Keratinocyte (primary cell): ENCODE data around the gene CDX1. TPM values are rescaled to one million over a fixed set of nuclear protein-coding genes. Genes with fewer than 3 reads are reported as not detected.
"Not testable (repeated sequence)": the region's sequence is repeated elsewhere in the genome, so short reads cannot be mapped to it uniquely, and the experiment has no call there.

Source experiments
- DNase-seq: peaks from one replicate; pipeline ENCODE4 v3.0.0-alpha.2; 2011; ENCODE audit warnings: low read depth, missing footprints, low spot score
- FAIRE-seq: peaks from 2 replicates; lab custom pipeline; 2011; peaks lifted over from hg19 to GRCh38; lab: Jason Lieb, UNC
- H2AFZ ChIP-seq: 2 replicates; pipeline ENCODE4 v1.6.0; 2012; ENCODE audit warnings: low read length, control low read depth, inconsistent platforms; ENCODE audit not compliant: control insufficient read depth
- H3K27ac ChIP-seq: 2 replicates; pipeline ENCODE4 v1.5.1; 2011; ENCODE audit warnings: low read length; ENCODE audit not compliant: control insufficient read depth, insufficient read depth
- H3K27me3 ChIP-seq: 3 replicates; pipeline ENCODE4 v1.6.0; 2011; ENCODE audit warnings: low read length; ENCODE audit not compliant: control insufficient read depth, insufficient read depth; ENCODE audit errors: extremely low read depth
- H3K36me3 ChIP-seq, 2 experiments: 2 replicates in 1 of 2; 3 replicates in 1 of 2; pipeline ENCODE4 v1.5.1; 2011; ENCODE audit warnings: low read length in 2 of 2, mild to moderate bottlenecking in 1 of 2; ENCODE audit not compliant: control insufficient read depth in 2 of 2, insufficient read depth in 2 of 2; ENCODE audit errors: extremely low read depth in 1 of 2
- H3K4me1 ChIP-seq: 3 replicates; pipeline ENCODE4 v1.5.1; 2011; ENCODE audit warnings: low read length; ENCODE audit not compliant: control insufficient read depth, insufficient read depth; ENCODE audit errors: extremely low read depth
- H3K4me2 ChIP-seq: 3 replicates; pipeline ENCODE4 v1.6.0; 2011; ENCODE audit warnings: low read depth, low read length; ENCODE audit not compliant: control insufficient read depth, insufficient read depth; ENCODE audit errors: extremely low read depth
- H3K4me3 ChIP-seq, 3 experiments: fragments of 200-600 bp in 1 of 3; sonication (generic) in 1 of 3; 2 replicates in 2 of 3; 3 replicates in 1 of 3; pipeline ENCODE4 v1.5.1; 2011 to 2016; ENCODE audit warnings: low read length in 3 of 3, mild to moderate bottlenecking in 3 of 3, control low read depth in 2 of 3, inconsistent platforms in 1 of 3, low read depth in 1 of 3, mixed read lengths in 1 of 3, mixed run types in 1 of 3, moderate library complexity in 1 of 3; ENCODE audit not compliant: control insufficient read depth in 2 of 3, insufficient read depth in 2 of 3; ENCODE audit errors: extremely low read depth in 1 of 3
- H3K79me2 ChIP-seq: 2 replicates; pipeline ENCODE4 v1.6.0; 2012; ENCODE audit warnings: low read length; ENCODE audit not compliant: control insufficient read depth, insufficient read depth
- H3K9ac ChIP-seq: 3 replicates; pipeline ENCODE4 v1.6.0; 2011; ENCODE audit warnings: low read length; ENCODE audit not compliant: control insufficient read depth, insufficient read depth; ENCODE audit errors: extremely low read depth
- H3K9me1 ChIP-seq: 3 replicates; pipeline ENCODE4 v1.6.0; 2011; ENCODE audit warnings: low read length; ENCODE audit not compliant: control insufficient read depth, insufficient read depth; ENCODE audit errors: extremely low read depth
- H3K9me3 ChIP-seq: 2 replicates; pipeline ENCODE4 v1.5.1; 2012; ENCODE audit warnings: low read depth, low read length; ENCODE audit not compliant: control insufficient read depth
- H4K20me1 ChIP-seq: 3 replicates; pipeline ENCODE4 v1.6.0; 2011; ENCODE audit warnings: low read length; ENCODE audit not compliant: control insufficient read depth, insufficient read depth; ENCODE audit errors: extremely low read depth
- CTCF ChIP-seq, 3 experiments: IDR thresholded peaks in 1 of 3; conservative IDR thresholded peaks in 1 of 3; optimal IDR thresholded peaks in 1 of 3; 2 replicates in 2 of 3; 3 replicates in 1 of 3; pipeline versions ENCODE3 to v1.5.1; 2011; ENCODE audit warnings: low read length in 3 of 3, mild to moderate bottlenecking in 3 of 3, moderate library complexity in 2 of 3, control low read depth in 1 of 3, inconsistent platforms in 1 of 3; ENCODE audit not compliant: insufficient read depth in 2 of 3; ENCODE audit errors: extremely low read depth in 1 of 3
- EZH2 ChIP-seq: IDR thresholded peaks from one replicate; pipeline ENCODE4 v1.6.1; 2012; ENCODE audit warnings: inconsistent platforms, mild to moderate bottlenecking, low read length, moderate library complexity
- dilution Hi-C: fragments of 300-500 bp; cut with MboI; formaldehyde crosslinking; loops from one replicate; pipeline ENCODE4 v1.7.0; 2020; ENCODE audit warnings: low sequenced_read_pairs; ENCODE audit not compliant: extremely low pct_ligation_motif_present
- polyA plus RNA-seq, 5 experiments: library from polyadenylated mRNA; depleted of rRNA in 3 of 5; stranded (reverse) in 3 of 5; stranded (forward) in 1 of 5; unstranded in 1 of 5; fragments of >200 nt; gene quantifications; 1 replicate in 1 of 5; 2 replicates in 3 of 5; 3 replicates in 1 of 5; pipeline versions ENCODE4 v1.2.1 to v1.2.3, GENCODE V29; 2011 to 2012; ENCODE audit warnings: missing spikeins in 2 of 5, low read depth in 1 of 5, low replicate concordance in 1 of 5

CDX1 gene
- polyA plus RNA-seq, 1 donor (not counting 4 experiments of a cell fraction or from before 2014, with no cell fraction given), result not detected

- no peak for FAIRE-seq
Measured at GRCh38 chr5:150229571-150229970, 63.0 kb downstream of the CDX1 start.

GRCh38 chr5:150230842-150231241 lies 64.3 kb downstream of the CDX1 start:
- FAIRE-seq, result no peak
- Histone ChIP-seq H3K4me3 (no peak overlapping the region), H2AFZ (no peak overlapping the region), H4K20me1 (no peaks in the 10 kb centered on the region), H3K9me1 (no peaks in the 10 kb centered on the region), H3K9me3 (no peaks in the 10 kb centered on the region), H3K4me1 (no peaks in the 10 kb centered on the region), H3K4me2 (no peak overlapping the region), H3K79me2 (no peaks in the 10 kb centered on the region), H3K36me3 (no peaks in the 10 kb centered on the region), H3K27ac (no peak overlapping the region), H3K9ac (no peak overlapping the region), H3K27me3 (no peaks in the 10 kb centered on the region)
- dilution Hi-C loops, result no loop called here
- no peak for DNase-seq
- TF ChIP-seq EZH2, result no peak
- TF ChIP-seq CTCF (optimal IDR thresholded peaks at IDR 0.05 in 1 of 3, IDR thresholded peaks at IDR 0.05 in 1 of 3, conservative IDR thresholded peaks at IDR 0.05 in 1 of 3; ENCODE audit: extremely low read depth in 1 of 3, insufficient read depth in 2 of 3, low read length in 3 of 3), result no peak

More at GRCh38 chr5:150229571-150229970, 63.0 kb downstream of the CDX1 start:
- H2AFZ ChIP-seq, result no peak overlapping the region
- no peaks in the 10 kb centered on the region for H3K9me3 ChIP-seq
- no peak overlapping the region for H3K27ac ChIP-seq
- no peaks in the 10 kb centered on the region for H3K36me3 ChIP-seq
- H3K4me2 ChIP-seq, result no peak overlapping the region
- H3K4me1 ChIP-seq, result no peaks in the 10 kb centered on the region
- no peak overlapping the region for H3K4me3 ChIP-seq
- no peaks in the 10 kb centered on the region for H3K79me2 ChIP-seq
- H4K20me1 ChIP-seq, result no peaks in the 10 kb centered on the region
- dilution Hi-C loops, result no loop called here
- H3K27me3 ChIP-seq, result no peaks in the 10 kb centered on the region
- no peaks in the 10 kb centered on the region for H3K9me1 ChIP-seq
- no peak for DNase-seq
- H3K9ac ChIP-seq, result no peak overlapping the region
- TF ChIP-seq EZH2 (no peak), CTCF (optimal IDR thresholded peaks at IDR 0.05 in 1 of 3, IDR thresholded peaks at IDR 0.05 in 1 of 3, conservative IDR thresholded peaks at IDR 0.05 in 1 of 3; ENCODE audit: extremely low read depth in 1 of 3, insufficient read depth in 2 of 3, low read length in 3 of 3) (no peak)

- dilution Hi-C loops, H3K27ac ChIP-seq: not testable (repeated sequence)
Measured at GRCh38 chr5:150233706-150234105, 67.1 kb downstream of the CDX1 start.

More at GRCh38 chr5:150233706-150234105, 67.1 kb downstream of the CDX1 start:
- not testable (repeated sequence) for H3K4me3 ChIP-seq, H2AFZ ChIP-seq, H3K9me3 ChIP-seq, H3K9me1 ChIP-seq, DNase-seq, FAIRE-seq, H3K36me3 ChIP-seq, H4K20me1 ChIP-seq, H3K9ac ChIP-seq, H3K27me3 ChIP-seq, H3K79me2 ChIP-seq, H3K4me2 ChIP-seq, H3K4me1 ChIP-seq
